HL-60 (cell line): ENCODE data around the gene AP4S1.

Experiments used
- GABPA ChIP-seq: IDR thresholded peaks from 2 replicates; pipeline ENCODE4 v1.6.1; 2012; ENCODE audit warnings: low read depth
- POLR2AphosphoS5 ChIP-seq: IDR thresholded peaks from 2 replicates; pipeline ENCODE4 v1.6.1; 2012; ENCODE audit warnings: low read depth
- REST ChIP-seq: IDR thresholded peaks from 2 replicates; pipeline ENCODE4 v1.6.1; 2012; ENCODE audit warnings: low read depth; ENCODE audit not compliant: insufficient replicate concordance
- SPI1 ChIP-seq: IDR thresholded peaks from 2 replicates; pipeline ENCODE4 v1.6.1; 2012; ENCODE audit warnings: low read depth, mild to moderate bottlenecking, borderline replicate concordance
- TF ChIP-seq, protein P1 (sequence below): IDR thresholded peaks from one replicate; pipeline ENCODE4 v1.5.1; 2011; ENCODE audit warnings: low read length, control low read depth, inconsistent platforms; ENCODE audit not compliant: insufficient read depth

GRCh38 chr14:31075144-31075543, 49.7 kb downstream of the AP4S1 start:
- TF ChIP-seq, protein P1, sequence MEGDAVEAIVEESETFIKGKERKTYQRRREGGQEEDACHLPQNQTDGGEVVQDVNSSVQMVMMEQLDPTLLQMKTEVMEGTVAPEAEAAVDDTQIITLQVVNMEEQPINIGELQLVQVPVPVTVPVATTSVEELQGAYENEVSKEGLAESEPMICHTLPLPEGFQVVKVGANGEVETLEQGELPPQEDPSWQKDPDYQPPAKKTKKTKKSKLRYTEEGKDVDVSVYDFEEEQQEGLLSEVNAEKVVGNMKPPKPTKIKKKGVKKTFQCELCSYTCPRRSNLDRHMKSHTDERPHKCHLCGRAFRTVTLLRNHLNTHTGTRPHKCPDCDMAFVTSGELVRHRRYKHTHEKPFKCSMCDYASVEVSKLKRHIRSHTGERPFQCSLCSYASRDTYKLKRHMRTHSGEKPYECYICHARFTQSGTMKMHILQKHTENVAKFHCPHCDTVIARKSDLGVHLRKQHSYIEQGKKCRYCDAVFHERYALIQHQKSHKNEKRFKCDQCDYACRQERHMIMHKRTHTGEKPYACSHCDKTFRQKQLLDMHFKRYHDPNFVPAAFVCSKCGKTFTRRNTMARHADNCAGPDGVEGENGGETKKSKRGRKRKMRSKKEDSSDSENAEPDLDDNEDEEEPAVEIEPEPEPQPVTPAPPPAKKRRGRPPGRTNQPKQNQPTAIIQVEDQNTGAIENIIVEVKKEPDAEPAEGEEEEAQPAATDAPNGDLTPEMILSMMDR: no peak
- no peak for TF ChIP-seq POLR2AphosphoS5
- TF ChIP-seq REST: no peak
- no peak for TF ChIP-seq GABPA
- peak; percentile 33; the same call in 1 of the 2 replicates for TF ChIP-seq SPI1
